Choroid plexus epithelial cell (primary cell): ENCODE measurements around the gene NRXN3.
A peak's percentile ranks its signal among the peaks of the same experiment; 100 is the strongest.

Experiments used
- DNase-seq: peaks from one replicate; pipeline ENCODE4 v3.0.0-alpha.2; 2010; ENCODE audit warnings: low read depth
- H3K4me3 ChIP-seq: 2 replicates; pipeline ENCODE4 v1.5.1; 2011; ENCODE audit warnings: low read depth, mild to moderate bottlenecking, control low read depth, low read length, moderate library complexity
- CTCF ChIP-seq: conservative IDR thresholded peaks from 2 replicates; pipeline ENCODE4 v1.5.1; 2011; ENCODE audit warnings: low read depth, mild to moderate bottlenecking, control low read depth, inconsistent platforms, low read length, moderate library complexity

NRXN3 gene

GRCh38 chr14:78875049-78875448 is 704.9 kb downstream of the NRXN3 start:
- no peak for TF ChIP-seq CTCF
- DNase-seq, result no peak

DNA sequence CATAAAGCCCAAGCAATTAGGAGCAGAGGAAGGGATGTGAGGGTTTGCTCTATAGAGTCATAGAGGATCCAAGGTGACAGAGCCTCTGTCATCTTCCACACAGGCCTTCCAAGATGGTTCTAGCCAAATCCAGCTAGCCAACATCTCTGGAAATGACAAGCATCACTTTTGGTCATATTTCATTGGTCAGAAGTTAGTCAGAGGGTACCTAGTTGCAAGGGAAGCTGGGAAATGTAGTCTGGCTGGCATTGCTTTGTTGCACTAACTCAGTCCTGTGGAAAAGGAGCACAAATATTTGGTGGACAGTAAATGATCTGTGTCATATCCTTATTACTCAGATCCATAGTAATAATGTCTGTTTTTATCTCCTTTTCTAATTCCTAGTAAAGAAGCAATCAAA is 715.7 kb downstream of the NRXN3 start:
- no peak for DNase-seq
- no peak overlapping the region for H3K4me3 ChIP-seq
- no peak for TF ChIP-seq CTCF

More at GRCh38 chr14:78875049-78875448, 704.9 kb downstream of the NRXN3 start:
- H3K4me3 ChIP-seq, result no peak overlapping the region

GRCh38 chr14:78897443-78897842 is 727.3 kb downstream of the NRXN3 start:
- no peak for DNase-seq
- TF ChIP-seq CTCF, result no peak
- no peak overlapping the region for H3K4me3 ChIP-seq

- TF ChIP-seq CTCF, result peak; percentile 85
- DNase-seq, result peak; percentile 78
- H3K4me3 ChIP-seq, result no peak overlapping the region
Observed at GRCh38 chr14:78902010-78902623, 731.9 kb downstream of the NRXN3 start.

GRCh38 chr14:78904094-78904493 is 733.9 kb downstream of the NRXN3 start:
- H3K4me3 ChIP-seq, result no peak overlapping the region
- TF ChIP-seq CTCF, result peak; percentile 10
- peak; percentile 2 for DNase-seq

DNA sequence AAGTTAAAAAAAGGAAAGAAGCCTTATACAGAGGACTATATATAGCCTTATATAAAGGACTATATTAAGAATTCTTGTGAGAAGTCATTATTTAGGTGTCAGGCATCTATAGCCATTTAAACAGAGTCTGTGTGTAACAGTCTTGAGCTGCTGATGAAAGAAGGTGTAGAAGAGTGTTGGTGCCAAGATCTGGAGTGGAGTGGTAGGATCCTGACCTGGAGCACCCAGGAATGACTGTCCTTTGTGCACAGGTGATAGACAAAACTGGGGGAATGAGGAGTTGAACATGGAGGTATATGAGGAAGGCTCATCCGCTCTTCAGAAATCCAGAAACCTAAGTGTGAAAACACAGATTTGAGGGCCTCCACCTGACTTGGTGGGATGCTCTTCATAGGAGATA is 747.3 kb downstream of the NRXN3 start:
- TF ChIP-seq CTCF, result no peak
- peak; percentile 7 for DNase-seq
- H3K4me3 ChIP-seq, result no peak overlapping the region

DNA sequence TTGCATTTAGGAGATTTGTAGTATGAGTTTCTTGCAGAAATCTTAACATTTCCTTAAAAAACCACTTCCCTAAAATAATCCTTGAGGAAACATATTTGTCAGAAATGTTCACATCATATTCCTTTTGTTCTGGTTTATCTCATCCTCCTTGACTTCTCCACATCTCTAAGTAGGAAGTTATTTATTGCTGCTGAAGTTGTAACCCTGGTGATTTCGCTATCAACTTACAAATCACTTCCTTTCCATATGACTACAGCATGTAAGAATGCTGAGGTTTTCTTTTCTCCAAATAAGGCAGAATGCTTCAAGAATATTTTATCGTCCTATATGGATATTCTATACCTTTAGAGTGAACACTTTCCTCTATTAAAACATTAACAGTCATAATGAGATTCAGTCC is 751.7 kb downstream of the NRXN3 start:
- H3K4me3 ChIP-seq, result no peak overlapping the region
- DNase-seq, result peak; percentile 85
- no peak for TF ChIP-seq CTCF
